GM21825 (cell line): Measurements from ENCODE around the gene SPTBN5.

Source experiments
- ATAC-seq: cut with Tn5 transposase; IDR thresholded peaks from one replicate; pipeline ENCODE4 v1.9.1; 2021; ENCODE audit warnings: mild to moderate bottlenecking, moderate library complexity; ENCODE audit not compliant: unreplicated experiment

Gene SPTBN5

GRCh38 chr15:41926185-41927056 lies 32.6 kb upstream of the SPTBN5 start:
- no peak for ATAC-seq

DNA sequence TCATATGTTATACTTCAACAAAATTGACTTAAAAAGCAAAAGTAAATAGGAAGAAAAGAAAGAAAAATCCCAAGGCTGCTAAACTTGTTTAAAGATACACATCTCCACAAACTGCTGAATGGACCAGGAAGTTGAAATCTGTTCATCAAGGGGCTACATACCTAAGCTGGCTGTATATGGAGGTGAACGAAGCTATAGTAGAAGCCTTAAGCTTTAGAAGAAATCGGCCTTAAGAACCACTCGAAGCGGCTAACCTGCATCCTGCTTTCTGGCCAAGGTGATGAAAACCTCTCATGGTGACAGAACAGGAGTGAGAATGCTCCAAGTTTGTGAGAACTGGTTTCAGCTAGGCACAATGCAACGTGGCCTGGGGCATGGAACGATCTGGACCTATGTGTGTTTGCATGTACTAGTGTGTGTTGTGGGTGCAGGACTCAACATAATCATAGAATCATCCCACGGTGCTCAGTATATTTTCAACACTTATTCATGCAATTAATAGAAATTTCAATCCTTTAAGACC lies 31.3 kb upstream of the SPTBN5 start:
- ATAC-seq: no peak

GRCh38 chr15:41923401-41923997 lies 29.6 kb upstream of the SPTBN5 start:
- no peak for ATAC-seq

DNA sequence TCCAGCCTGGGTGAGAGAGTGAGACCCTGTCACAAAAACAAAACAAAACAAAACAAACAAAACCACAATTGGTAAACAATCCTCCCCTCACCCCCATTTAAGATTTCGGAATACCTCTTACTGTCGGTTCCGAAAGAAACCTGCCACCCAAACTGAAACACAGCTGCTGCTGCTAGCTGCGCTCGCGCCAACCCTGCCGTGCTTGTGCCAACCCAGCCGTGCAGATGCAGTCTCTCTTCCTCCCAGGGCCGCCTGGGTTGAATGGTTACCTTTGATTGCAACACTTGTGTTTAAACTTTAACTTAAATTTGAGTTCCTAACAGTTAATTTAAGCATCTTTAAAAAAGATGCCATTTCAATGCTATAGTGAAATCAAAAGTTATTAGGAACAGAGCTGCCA lies 28.5 kb upstream of the SPTBN5 start:
- no peak for ATAC-seq

- no peak for ATAC-seq
Measured at GRCh38 chr15:41921639-41922038, 27.8 kb upstream of the SPTBN5 start.

- ATAC-seq: no peak
Measured at GRCh38 chr15:41921167-41921566, 27.3 kb upstream of the SPTBN5 start.

- ATAC-seq: no peak
Measured at GRCh38 chr15:41919954-41920538, 26.2 kb upstream of the SPTBN5 start.

GRCh38 chr15:41919201-41919820 lies 25.5 kb upstream of the SPTBN5 start:
- no peak for ATAC-seq

DNA sequence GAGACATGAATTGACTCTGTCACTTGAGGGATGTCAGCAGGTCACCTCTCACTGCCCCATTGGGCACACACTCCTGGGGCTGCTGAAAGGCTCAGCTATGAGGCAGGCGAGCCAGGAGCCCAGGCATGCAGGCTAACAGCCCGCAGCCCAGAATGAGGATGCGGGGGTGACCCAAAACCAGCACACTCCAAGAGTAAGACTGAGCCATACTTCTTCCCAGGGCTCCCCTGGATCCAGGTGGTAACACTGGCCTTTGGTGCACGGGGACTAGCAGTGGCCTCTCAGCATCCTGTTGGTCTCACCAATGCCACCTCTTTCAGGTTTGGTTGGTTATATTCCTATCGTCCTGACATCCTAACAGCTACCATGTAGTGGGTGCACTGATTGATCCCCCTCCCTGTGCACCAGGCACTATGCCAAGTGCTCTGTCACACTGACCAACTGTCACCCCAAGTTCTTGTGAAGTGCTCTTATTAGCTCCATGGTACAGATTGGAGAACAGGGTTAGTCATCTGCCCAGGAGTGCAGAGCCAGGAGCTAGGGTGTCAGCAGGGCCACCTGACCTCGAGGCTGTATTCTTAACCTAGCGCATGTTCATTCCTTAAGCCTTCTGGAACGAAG lies 24.8 kb upstream of the SPTBN5 start:
- no peak for ATAC-seq

DNA sequence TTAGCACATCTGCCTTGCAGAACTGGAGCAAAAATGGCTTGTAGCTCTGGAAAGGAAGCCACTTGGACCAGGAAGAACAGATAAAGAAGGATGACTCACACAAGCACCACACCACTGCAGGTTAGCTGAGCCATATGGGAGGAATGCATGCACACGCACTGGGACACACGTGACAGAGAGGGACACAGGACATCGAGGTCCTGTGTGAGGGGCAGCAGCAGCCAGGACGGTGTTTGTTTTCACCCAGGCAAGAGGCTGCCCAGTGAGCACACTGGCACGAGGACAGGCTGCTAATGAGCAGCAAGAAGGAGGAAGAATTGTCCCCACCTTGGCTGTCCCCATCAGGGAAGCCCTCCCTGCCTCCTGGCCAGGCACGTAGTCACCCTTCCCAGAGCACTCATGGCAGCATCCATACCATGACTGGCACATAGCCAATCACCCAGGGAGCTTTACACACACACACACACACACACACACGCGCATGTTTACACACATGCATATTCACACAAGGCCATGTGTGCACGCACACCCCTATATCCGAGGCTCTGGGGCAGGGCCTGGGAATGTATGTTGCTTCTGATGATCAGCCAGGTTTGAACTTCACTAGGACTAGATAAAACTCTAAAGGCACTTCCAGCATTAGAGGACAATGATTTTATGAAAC lies 24.0 kb upstream of the SPTBN5 start:
- no peak for ATAC-seq

DNA sequence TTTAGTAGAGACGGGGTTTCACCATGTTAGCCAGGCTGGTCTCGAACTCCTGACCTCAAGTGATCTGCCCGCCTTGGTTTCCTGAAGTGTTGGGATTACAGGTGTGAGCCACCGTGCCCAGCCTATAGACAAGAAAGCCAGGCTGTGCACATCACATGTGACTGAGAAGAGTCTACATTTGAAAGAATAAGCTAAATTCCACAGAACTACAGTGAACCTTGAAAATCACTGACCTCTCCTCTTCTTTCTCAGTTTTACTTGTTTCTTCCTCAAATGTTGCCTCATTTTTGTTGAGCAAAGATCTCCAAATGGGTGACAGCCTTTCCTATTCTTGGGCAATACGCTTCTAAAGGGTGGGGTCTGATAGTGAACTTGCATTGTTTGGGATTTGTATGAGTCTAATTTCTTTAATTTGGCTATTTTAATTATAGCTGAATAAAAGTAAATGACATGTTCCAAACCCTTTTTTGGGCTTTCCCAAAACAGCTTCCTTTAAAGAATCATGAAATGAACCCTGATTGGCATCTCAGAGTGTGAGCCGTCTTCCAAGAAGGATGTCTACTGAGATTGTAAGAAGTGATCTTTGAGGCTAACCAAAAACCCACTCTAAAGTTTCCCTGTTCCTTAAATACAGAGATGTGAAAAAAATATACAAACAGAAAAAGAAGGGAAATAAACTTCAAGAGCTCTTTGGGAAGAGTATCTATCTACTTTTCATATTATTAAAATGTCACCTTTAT lies 21.6 kb upstream of the SPTBN5 start:
- no peak for ATAC-seq

DNA sequence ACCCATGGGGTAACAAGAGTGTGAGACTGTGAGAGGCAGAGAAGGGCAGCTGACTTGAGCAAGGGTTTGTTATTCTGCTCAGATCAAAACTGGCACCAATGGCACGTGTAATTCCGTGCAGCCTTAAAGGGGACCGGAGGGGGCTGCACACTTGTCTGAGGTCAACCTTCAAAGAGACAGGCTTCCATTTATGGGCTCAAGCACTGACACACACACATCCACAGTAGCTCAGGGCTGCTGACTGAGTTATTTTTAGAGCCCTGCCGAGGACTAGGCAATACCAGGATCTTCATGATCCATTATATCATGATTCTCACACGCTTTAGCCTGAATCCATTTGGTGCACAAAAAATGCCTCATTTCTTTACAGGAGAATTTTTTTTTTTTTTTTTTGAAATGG lies 20.6 kb upstream of the SPTBN5 start:
- no peak for ATAC-seq

DNA sequence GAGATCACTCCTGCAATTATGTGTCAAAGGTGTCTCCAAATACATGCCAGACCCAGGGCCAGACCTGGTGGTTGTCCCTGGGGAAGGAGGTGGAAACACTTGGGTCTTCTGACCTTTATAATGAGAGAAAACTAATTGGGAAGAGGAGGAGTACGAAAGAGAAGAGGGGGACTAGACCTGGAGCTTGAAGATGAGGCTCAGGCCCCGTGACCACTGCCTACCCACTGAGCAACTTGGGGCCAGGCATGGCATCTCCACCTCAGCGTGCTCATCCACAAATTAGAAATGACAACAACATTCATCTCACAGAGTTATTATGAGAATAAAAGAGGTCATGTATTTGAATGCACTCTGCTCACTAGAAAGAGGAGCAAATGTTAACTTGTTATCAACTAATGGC lies 19.4 kb upstream of the SPTBN5 start:
- ATAC-seq: no peak

- ATAC-seq: no peak
Measured at GRCh38 chr15:41911691-41912345, 18.0 kb upstream of the SPTBN5 start.

DNA sequence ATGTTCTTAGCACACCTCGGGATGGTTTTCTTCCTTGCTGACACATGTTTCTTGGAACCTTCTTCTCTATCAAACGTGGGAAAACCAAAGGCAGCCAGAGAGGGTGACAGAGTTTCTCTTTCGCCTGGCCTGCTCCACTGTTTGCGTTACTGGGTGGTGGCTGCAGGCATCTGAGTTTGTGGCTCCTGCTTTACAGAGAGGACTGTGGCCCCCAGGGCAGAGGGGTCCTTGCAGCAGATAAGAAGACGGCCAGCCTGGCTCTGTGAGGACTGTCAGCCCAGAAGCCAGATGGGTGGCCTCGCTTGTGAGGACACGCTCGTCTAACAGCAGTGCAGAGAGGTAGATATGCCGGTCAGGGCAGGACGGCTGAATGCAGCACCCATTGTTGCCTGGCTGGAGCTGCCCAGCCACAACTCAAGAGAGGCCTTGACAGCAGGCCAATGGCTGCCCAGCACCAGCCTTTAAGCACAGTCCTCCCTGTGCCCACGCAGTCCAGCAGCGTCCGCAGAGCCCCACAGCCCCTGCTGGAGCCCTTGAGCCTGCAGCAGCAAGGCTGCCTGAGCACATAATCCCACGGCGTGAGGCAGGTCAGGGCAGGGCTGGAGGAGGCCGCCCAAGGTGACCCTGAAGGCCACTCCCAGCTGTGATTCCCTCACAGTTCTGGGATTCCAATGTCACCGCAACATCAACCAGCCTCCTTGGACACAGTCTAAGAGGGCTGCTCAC lies 15.0 kb upstream of the SPTBN5 start:
- ATAC-seq: no peak

DNA sequence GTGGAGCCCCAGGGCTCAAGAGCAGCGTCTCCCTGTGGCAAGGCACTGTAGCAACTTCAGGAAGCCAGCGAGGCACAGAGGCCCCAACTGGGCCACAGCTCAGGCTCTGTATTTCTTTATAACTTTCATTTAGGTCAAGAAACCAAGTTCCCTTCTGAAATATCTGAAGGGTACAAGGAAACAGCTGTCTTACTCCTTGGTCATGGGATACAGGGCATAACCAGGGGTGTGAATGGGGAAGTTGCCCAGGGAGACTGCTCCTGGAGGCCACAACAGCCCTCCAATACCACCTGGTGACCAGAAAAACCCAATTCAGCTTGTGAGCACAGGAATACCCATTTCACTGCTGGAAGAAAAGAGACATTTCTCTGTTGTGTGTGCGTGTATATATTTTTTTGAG lies 13.3 kb upstream of the SPTBN5 start:
- ATAC-seq: no peak

DNA sequence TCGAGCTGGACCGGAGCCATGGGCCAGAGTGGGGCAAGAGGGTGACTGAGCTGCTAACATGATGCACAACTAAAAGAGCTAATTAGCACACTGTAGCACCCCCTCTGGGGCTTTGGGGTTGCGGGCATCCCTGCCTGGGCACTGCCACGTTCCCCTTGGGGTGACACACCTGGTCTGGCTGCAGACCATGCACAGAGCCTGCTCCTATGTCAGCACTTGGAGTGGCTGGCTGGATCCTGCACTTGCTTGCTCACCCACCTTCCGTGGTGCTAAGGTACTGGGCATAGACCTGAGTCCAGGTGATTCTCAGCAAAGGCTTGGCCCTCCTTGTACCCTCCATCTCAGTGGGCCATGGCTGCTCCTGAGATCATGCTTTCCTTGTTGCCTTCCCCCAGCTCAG lies 12.8 kb upstream of the SPTBN5 start:
- no peak for ATAC-seq

GRCh38 chr15:41905036-41905793 lies 11.4 kb upstream of the SPTBN5 start:
- ATAC-seq: peak; percentile 12
